Measurements from ENCODE around the gene KCNIP4.

KCNIP4 gene

GRCh38 chr4:21901281-21901680 lies 47.3 kb downstream of the KCNIP4 start:
- no peak for DNase-seq (ENCODE audit: low spot score)

- DNase-seq (ENCODE audit: low spot score): no peak
Observed at GRCh38 chr4:21900211-21900610, 48.4 kb downstream of the KCNIP4 start.

GRCh38 chr4:21898101-21898500 lies 50.5 kb downstream of the KCNIP4 start:
- no peak for DNase-seq (ENCODE audit: low spot score)

GRCh38 chr4:21896767-21897166 lies 51.8 kb downstream of the KCNIP4 start:
- DNase-seq (ENCODE audit: low spot score): no peak

- no peak for DNase-seq (ENCODE audit: low spot score)
Observed at GRCh38 chr4:21893136-21893535, 55.4 kb downstream of the KCNIP4 start.

GRCh38 chr4:21890231-21890630 lies 58.3 kb downstream of the KCNIP4 start:
- no peak for DNase-seq (ENCODE audit: low spot score)

- DNase-seq (ENCODE audit: low spot score): peak; percentile 45
Observed at GRCh38 chr4:21888195-21888976, 60.2 kb downstream of the KCNIP4 start.

- no peak for DNase-seq (ENCODE audit: low spot score)
Observed at GRCh38 chr4:21887481-21887880, 61.1 kb downstream of the KCNIP4 start.

GRCh38 chr4:21885770-21886169 lies 62.8 kb downstream of the KCNIP4 start:
- no peak for DNase-seq (ENCODE audit: low spot score)

- DNase-seq (ENCODE audit: low spot score): no peak
Observed at GRCh38 chr4:21885241-21885640, 63.3 kb downstream of the KCNIP4 start.

GRCh38 chr4:21884615-21885014 lies 64.0 kb downstream of the KCNIP4 start:
- DNase-seq (ENCODE audit: low spot score): no peak

- no peak for DNase-seq (ENCODE audit: low spot score)
Observed at GRCh38 chr4:21882051-21882839, 66.3 kb downstream of the KCNIP4 start.

GRCh38 chr4:21879187-21879586 lies 69.4 kb downstream of the KCNIP4 start:
- DNase-seq (ENCODE audit: low spot score): peak; percentile 29

GRCh38 chr4:21876711-21877110 lies 71.9 kb downstream of the KCNIP4 start:
- no peak for DNase-seq (ENCODE audit: low spot score)

GRCh38 chr4:21873145-21873544 lies 75.4 kb downstream of the KCNIP4 start:
- DNase-seq (ENCODE audit: low spot score): no peak

GRCh38 chr4:21872101-21872500 lies 76.5 kb downstream of the KCNIP4 start:
- DNase-seq (ENCODE audit: low spot score): no peak

GRCh38 chr4:21869978-21870745 lies 78.4 kb downstream of the KCNIP4 start:
- no peak for DNase-seq (ENCODE audit: low spot score)

- no peak for DNase-seq (ENCODE audit: low spot score)
Observed at GRCh38 chr4:21864686-21865085, 83.9 kb downstream of the KCNIP4 start.

GRCh38 chr4:21862917-21863316 lies 85.7 kb downstream of the KCNIP4 start:
- DNase-seq (ENCODE audit: low spot score): no peak

GRCh38 chr4:21858971-21859370 lies 89.6 kb downstream of the KCNIP4 start:
- DNase-seq (ENCODE audit: low spot score): peak; percentile 23

GRCh38 chr4:21856754-21857153 lies 91.8 kb downstream of the KCNIP4 start:
- DNase-seq (ENCODE audit: low spot score): no peak

GRCh38 chr4:21856301-21856700 lies 92.3 kb downstream of the KCNIP4 start:
- DNase-seq (ENCODE audit: low spot score): no peak

GRCh38 chr4:21849077-21849476 lies 99.5 kb downstream of the KCNIP4 start:
- no peak for DNase-seq (ENCODE audit: low spot score)
